Measurements from ENCODE around the gene RPL36AL.
A peak's percentile ranks its signal among the peaks of the same experiment; 100 is the strongest.
"Not testable (repeated sequence)": the region's sequence is repeated elsewhere in the genome, so short reads cannot be mapped to it uniquely, and the experiment has no call there.

Gene RPL36AL
- 168 to 208 reads per million in 2 donors for total RNA-seq

- DNase-seq, result peak; percentile 89
Observed at GRCh38 chr14:49620182-49621113, at the start of gene RPL36AL, which contains the start of gene MGAT2. RPL36AL (minus strand) TSS chr14:49620626; CDS start chr14:49619104, 1,522 bp downstream. MGAT2 (plus strand) TSS chr14:49620799; CDS start chr14:49621269, 470 bp downstream.

GRCh38 chr14:49659526-49660455 lies 39.4 kb upstream of the RPL36AL start:
- DNase-seq, result no peak

DNA sequence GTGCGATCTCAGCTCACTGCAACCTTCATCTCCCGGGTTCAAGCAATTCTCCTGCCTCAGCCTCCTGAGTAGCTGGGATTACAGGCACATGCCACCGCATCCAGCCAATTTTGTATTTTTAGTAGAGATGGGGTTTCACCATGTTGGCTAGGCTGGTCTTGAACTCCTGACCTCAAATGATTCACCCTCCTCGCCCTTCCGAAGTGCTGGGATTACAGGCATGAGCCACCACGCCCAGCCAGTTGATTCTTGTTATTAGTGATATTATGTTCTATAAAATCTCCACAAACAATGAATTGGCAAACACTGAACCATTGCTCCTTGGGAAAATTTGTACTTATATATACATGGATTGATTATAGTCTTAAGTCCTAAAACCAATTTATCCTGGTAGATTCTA lies 37.1 kb upstream of the RPL36AL start:
- DNase-seq, result not testable (repeated sequence)

- no peak for DNase-seq
Observed at GRCh38 chr14:49654511-49654910, 34.1 kb upstream of the RPL36AL start.

DNA sequence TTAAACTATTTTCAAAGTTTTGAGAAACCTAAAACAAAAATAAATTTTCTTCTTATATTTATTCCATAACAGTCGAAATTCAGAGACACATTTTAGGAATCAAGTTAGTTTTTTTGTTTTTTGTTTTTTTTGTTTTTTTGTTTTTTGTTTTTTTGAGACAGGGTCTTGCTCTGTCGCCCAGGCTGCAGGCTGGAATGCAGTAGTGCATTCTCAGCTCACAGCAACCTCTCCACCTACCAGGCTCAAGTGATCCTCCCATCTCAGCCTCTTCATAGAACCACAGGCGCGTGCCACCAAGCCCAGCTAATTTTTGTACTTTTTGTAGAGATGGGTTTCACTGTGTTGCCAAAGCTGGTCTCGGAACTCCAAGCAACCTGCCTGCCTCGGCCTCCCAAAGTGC lies 33.1 kb upstream of the RPL36AL start:
- no peak for DNase-seq

GRCh38 chr14:49642163-49642562 lies 21.7 kb upstream of the RPL36AL start:
- no peak for DNase-seq

DNA sequence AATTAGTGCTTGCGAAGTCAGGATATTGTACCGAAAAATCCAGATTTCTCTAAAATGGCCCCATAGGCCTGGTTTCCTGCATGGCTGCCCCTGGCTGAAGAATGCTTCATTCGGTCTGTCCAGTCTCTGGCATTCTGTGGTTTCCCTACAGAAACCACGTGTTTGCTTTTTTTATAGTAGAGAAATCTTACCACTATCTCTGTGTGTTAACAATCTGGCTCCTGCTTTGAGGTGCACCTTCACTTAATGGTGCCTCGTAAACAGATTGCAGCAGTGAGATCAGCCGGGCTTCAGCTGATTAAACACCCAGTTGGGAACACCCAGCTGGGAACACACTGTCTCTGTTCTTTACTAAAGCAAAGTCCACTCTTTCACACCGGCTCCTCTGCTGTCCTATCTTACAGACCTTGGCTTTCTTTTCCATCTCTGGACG lies 21.3 kb upstream of the RPL36AL start:
- DNase-seq, result no peak

DNA sequence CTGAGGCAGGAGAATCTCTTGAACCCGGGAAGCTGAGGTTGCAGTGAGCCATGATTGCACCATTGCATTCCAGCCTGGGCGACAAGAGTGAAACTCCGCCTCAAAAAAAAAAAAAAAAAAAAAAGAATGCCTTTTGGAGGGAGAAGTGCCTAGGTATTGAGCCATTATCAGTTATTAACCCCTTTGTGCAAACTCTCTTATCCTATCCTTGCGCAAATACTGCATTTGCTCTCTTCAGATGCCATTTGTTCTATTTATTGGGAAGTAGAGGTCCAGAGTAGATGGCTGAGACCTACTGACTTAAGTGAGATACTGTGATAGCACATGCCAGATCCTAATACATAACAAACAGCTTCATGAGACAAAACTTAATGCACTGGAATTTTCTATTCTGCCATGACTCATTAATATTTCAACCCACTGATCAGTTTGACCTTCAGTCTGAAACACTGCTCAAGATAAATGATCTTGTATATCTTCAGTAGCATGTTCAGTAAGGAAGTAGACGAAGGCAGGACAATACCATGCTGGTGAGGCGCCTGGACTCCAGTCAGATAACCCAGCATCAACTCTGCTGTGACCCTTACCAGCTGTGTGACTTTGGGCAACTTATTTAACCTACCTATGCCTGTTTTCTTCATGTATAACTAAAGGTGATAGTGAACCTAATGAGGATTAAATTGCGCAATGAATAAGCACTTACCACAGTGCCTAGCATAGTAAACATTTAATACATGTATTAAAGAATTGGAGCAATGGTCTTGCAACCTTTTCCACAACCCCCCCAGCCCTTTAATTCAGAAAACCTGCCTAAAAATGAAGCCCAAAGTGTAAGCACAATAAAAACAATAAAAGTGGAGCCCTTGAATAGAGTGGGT lies 20.4 kb upstream of the RPL36AL start:
- no peak for DNase-seq

- no peak for DNase-seq
Observed at GRCh38 chr14:49637534-49638078, 17.2 kb upstream of the RPL36AL start.

- no peak for DNase-seq
Observed at GRCh38 chr14:49636866-49637265, 16.4 kb upstream of the RPL36AL start.

DNA sequence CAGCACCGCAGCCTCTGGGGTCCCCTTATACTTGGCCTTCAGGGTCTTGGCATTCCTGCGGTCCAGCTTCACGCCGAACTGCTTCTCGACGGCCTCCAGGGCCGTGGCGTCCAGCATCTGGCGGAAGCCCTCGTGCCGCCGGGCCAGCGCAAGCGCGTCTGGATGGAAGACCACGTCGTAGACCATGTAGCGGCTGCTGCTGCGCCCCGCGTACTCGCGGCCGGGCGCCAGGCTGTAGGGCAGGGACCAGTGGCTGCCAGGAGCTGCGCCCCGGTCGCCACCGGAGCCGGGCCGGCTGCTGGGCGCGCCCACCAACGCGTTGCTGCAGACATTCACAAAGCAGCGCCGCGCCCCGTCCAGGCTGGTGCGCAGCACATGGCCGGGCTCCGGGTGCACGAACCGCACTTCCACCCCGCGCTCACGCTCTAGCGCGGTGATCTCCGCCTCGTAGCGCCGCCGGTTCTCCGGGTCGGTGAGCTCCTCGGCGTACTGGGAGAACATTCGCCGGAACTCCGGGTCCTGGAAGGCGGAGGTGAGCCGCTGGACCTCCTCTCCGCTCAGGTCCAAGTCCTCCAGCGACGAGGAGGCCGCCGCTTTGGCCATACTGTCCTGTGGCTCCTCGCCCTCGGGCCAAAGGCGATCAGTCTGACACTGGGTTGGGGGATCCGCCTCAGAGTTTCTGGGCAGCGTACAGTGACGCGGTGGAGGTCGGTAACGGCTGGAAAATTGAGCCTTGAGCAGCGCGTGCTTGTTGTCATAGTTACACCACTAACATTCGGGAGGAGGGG lies 14.3 kb upstream of the RPL36AL start, which contains the start of gene DNAAF2:
Gene DNAAF2, minus strand, starts transcription at position 698 of the 788 bp plus-strand sequence. Its CDS starts 95 bp downstream, at position 603.
- DNase-seq, result peak; percentile 55

GRCh38 chr14:49633640-49634546 lies 13.5 kb upstream of the RPL36AL start:
- DNase-seq, result peak; percentile 91

DNA sequence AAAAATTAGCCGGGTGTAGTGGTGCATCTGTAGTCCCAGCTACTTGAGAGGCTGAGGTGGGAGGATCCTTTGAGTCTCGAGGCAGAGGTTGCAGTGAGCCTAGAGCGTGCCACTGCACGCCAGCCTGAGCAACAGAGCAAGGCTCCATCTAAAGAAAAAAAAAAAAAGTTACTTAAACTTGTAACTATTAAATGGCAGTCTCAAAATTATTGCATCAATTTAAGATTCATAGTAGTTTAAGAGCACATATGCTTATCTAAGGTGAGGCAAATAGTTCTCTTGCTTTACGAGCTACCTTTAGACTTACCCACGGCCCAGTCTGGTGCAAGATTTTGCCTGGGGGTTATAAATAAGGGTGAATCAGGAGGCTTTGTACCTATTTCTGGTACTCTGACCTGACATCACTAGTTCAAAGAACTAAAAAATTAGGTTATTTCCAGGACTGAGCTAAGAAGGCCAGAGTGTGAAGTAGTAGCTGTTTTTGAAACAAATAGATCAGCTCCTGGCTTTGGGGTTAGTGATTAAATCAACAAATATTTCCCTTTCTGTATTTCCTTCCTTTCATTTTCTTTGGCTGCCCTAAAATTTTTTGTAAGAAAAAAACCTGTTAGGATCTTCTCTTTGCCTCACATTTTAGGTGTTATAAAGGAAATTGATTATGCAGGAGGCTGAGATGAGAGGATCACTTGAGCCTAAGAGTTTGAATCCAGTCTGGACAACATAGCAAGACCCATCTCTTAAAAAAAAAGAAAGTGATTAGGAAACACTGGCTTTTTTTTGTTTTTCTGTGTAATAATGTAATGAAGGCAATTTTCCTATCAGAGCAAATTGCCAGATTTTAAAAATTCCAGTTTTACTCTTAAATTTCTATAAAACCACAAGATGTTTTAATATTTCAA lies 3.8 kb upstream of the RPL36AL start:
- no peak for DNase-seq

GRCh38 chr14:49623387-49623786 lies 3.0 kb upstream of the RPL36AL start:
- no peak for DNase-seq

GRCh38 chr14:49622022-49622607 lies 1.7 kb upstream of the RPL36AL start:
- no peak for DNase-seq

- DNase-seq, result peak; percentile 63
Observed at GRCh38 chr14:49621114-49621881, 872 bp upstream of the RPL36AL start.

GRCh38 chr14:49619730-49620129 lies 696 bp downstream of the RPL36AL start:
- DNase-seq, result no peak

Data from activated gamma-delta T cell (primary cell).